ENCODE results near the gene RPL39L.
"Not testable (repeated sequence)": the region's sequence is repeated elsewhere in the genome, so short reads cannot be mapped to it uniquely, and the experiment has no call there.

The RPL39L gene

GRCh38 chr3:187183903-187184302, 44.6 kb upstream of the RPL39L start:
- no peak overlapping the region for H3K4me3 ChIP-seq (replicated peaks; ENCODE audit: low read depth, low read length)
- TF ChIP-seq, protein P1, sequence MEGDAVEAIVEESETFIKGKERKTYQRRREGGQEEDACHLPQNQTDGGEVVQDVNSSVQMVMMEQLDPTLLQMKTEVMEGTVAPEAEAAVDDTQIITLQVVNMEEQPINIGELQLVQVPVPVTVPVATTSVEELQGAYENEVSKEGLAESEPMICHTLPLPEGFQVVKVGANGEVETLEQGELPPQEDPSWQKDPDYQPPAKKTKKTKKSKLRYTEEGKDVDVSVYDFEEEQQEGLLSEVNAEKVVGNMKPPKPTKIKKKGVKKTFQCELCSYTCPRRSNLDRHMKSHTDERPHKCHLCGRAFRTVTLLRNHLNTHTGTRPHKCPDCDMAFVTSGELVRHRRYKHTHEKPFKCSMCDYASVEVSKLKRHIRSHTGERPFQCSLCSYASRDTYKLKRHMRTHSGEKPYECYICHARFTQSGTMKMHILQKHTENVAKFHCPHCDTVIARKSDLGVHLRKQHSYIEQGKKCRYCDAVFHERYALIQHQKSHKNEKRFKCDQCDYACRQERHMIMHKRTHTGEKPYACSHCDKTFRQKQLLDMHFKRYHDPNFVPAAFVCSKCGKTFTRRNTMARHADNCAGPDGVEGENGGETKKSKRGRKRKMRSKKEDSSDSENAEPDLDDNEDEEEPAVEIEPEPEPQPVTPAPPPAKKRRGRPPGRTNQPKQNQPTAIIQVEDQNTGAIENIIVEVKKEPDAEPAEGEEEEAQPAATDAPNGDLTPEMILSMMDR (IDR thresholded peaks at IDR 0.05; ENCODE audit: insufficient read depth, low read length, poor library complexity, severe bottlenecking) = no peak
- no peak for DNase-seq (ENCODE audit: extremely low read depth, insufficient read length)

DNA sequence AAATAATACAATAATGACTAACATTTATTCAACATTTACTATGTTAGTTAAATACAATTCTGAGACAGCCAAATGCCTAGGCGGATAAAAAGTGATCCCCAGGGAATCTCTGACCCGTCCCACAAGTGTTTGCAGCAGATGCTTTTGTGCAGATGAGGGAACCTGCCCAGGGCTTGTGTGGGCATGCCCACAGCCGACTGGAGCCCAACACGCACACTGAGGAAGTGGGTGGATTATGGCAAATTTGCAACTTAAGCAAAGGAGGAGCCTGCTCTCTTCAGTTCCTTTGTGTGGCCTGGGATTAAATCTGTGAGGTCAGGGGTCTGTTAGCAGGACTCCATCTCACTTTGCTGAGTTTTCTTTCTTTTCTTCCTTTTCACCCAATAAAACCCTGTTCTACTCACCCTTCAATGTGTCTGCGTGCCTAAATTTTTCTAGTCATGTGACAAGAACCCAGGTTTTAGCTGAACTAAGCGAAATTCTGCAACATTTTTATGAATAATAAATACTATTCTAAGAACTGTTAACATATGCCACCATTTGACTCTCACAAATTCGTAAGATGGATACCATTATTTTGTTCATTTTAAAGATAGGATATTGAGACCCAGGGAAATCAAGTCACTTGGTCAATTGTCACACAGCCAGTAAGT, 44.0 kb upstream of the RPL39L start:
- Histone ChIP-seq H3K4me3 (replicated peaks; ENCODE audit: low read depth, low read length) (no peak overlapping the region), H3K27me3 (replicated peaks; ENCODE audit: control insufficient read depth, insufficient read depth, low read length) (no peaks in the 10 kb centered on the region), H3K36me3 (ENCODE audit: control insufficient read depth, insufficient read depth, low read length) (no peaks in the 10 kb centered on the region)
- DNase-seq (ENCODE audit: extremely low read depth, insufficient read length) = peak; percentile 19
- TF ChIP-seq, protein P1 (IDR thresholded peaks at IDR 0.05; ENCODE audit: insufficient read depth, low read length, poor library complexity, severe bottlenecking) = no peak

More at GRCh38 chr3:187183903-187184302, 44.6 kb upstream of the RPL39L start:
- Histone ChIP-seq H3K27me3 (replicated peaks; ENCODE audit: control insufficient read depth, insufficient read depth, low read length) (no peaks in the 10 kb centered on the region), H3K36me3 (ENCODE audit: control insufficient read depth, insufficient read depth, low read length) (no peaks in the 10 kb centered on the region)

DNA sequence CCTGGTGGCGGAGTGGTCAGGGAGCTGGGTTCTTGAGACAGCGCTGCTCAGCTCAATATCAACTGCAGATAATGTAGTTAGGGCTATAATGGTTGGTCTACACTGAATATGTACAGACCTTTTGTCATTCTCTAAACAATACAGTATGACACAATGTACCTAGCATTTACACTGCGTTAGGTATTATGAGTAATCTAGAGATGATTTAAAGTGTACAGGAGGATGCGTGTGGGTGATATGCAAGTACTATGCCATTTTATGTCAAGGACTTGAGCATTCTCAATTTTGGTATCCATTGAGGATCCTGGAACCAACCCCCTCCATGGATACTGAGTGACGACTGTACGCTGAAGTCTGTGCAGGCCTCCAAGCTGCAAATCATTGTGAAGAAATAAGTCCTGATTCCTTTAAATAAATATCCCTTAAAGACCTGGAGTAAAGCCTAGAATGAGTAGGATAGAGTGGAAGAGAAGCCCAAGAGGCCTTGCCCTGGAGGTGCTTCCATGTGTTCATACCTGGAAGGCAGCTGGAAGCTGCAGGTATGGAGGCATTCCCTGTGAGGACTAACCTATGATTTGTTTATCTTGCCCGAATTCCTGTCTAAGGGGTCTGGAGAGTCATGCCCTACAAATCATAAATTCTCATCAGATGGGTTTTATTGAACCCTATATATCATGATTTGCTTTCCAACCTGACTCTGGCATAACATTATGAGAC, 42.3 kb upstream of the RPL39L start:
- no peak for DNase-seq (ENCODE audit: extremely low read depth, insufficient read length)
- no peaks in the 10 kb centered on the region for H3K36me3 ChIP-seq (ENCODE audit: control insufficient read depth, insufficient read depth, low read length)
- TF ChIP-seq, protein P1 (IDR thresholded peaks at IDR 0.05; ENCODE audit: insufficient read depth, low read length, poor library complexity, severe bottlenecking) = no peak

DNA sequence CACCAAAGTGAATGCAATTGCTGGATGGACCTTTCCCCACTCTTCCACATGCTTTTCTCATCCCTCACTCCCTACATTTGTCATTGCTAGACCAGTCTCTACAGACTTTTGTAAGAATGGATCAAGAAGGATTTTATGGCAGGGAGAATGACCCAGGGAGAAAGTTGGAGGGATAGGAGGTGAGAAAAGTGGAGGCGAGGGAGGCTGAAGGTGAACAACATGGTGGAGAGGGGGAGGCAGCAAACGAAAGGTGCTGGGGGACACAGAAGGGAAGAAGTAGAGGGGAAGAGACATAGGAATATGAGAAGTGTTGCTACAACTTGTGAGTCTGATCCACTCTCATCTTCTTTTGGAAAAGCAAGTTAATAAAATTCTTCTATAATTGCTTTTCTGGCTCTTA, 33.6 kb upstream of the RPL39L start:
- Histone ChIP-seq H3K4me3 (replicated peaks; ENCODE audit: low read depth, low read length) (no peak overlapping the region), H3K36me3 (ENCODE audit: control insufficient read depth, insufficient read depth, low read length) (no peaks in the 10 kb centered on the region), H3K27me3 (replicated peaks; ENCODE audit: control insufficient read depth, insufficient read depth, low read length) (no peaks in the 10 kb centered on the region)
- TF ChIP-seq, protein P1 (IDR thresholded peaks at IDR 0.05; ENCODE audit: insufficient read depth, low read length, poor library complexity, severe bottlenecking) = no peak
- DNase-seq (ENCODE audit: extremely low read depth, insufficient read length) = no peak

More for the DNA sequence above, 42.3 kb upstream of the RPL39L start:
- Histone ChIP-seq H3K27me3 (replicated peaks; ENCODE audit: control insufficient read depth, insufficient read depth, low read length) (no peaks in the 10 kb centered on the region), H3K4me3 (replicated peaks; ENCODE audit: low read depth, low read length) (no peak overlapping the region)

DNA sequence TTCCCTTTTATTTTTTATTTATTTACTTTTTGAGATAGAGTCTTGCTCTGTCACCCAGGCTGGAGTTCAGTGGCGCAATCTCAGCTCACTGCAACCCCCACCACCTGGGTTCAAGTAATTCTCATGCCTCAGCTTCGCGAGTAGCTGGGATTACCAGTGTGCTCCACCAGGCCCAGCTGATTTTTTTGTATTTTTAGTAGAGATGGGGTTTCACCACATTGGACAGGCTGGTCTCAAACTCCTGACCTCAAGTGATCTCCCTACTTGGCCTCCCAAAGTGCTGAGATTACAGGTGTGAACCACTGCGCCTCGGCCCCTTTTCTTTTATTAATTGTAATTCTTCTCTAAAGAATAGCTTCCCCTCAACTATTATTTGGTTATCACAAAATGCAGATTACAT, 31.6 kb upstream of the RPL39L start:
- H3K27me3 ChIP-seq (replicated peaks; ENCODE audit: control insufficient read depth, insufficient read depth, low read length); H3K36me3 ChIP-seq (ENCODE audit: control insufficient read depth, insufficient read depth, low read length); DNase-seq (ENCODE audit: extremely low read depth, insufficient read length); H3K4me3 ChIP-seq (replicated peaks; ENCODE audit: low read depth, low read length): not testable (repeated sequence)

DNA sequence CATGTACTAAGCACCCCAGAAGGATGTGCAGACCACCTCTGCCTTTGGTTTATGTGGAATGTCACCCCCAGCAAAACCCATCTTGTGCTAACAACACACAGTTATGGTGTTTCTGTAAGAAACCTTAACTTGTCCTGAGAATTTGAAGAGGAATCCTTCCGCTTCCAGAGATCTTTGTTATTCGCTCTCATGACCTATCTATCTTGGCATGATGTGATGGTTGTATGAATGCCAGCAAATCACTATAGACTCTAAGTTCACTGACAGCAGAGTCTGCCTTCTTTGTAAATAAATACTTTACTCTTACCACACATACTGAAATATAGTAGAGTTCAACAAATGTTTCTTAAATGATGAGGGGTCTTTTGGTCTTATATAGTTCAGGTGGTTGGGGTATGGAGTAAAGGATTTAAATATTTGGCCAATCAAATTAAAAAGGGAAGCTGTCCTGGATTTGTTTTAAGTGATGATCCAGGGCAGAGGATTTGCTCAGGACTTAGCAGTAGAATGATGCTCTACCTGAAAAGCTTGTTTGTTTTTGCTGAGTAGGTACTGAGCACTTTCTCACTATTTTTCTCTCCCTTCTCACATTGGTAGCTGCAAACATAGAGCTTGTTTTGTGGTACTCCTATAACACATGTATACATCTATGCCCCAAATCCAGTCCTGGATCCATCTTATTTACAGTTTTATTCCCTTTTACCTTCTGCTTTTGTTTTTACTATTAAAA, 30.1 kb upstream of the RPL39L start:
- Histone ChIP-seq H3K36me3 (ENCODE audit: control insufficient read depth, insufficient read depth, low read length) (no peaks in the 10 kb centered on the region), H3K27me3 (replicated peaks; ENCODE audit: control insufficient read depth, insufficient read depth, low read length) (no peaks in the 10 kb centered on the region), H3K4me3 (replicated peaks; ENCODE audit: low read depth, low read length) (no peak overlapping the region)
- no peak for DNase-seq (ENCODE audit: extremely low read depth, insufficient read length)
- TF ChIP-seq, protein P1 (IDR thresholded peaks at IDR 0.05; ENCODE audit: insufficient read depth, low read length, poor library complexity, severe bottlenecking) = no peak
